ENCODE results near the gene KSR2.
"Not testable (repeated sequence)": the region's sequence is repeated elsewhere in the genome, so short reads cannot be mapped to it uniquely, and the experiment has no call there.

The KSR2 gene

DNA sequence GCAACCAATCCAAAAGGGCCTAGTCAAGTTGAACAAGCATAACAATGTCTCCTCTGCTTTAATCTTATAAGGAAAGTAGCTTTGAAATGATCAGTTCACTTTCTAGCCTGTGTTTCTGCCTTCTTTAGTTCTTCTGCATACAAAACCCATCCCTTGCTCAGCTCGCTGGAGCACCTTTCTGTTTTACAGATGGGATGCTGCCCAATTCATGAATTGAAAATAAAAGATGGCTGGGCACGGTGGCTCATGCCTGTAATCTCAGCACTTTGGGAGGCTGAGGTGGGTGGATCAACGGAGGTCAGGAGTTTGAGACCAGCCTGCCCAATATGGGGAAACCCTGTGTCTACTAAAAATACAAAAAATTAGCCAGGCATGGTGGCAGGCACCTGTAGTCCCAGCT lies 43.2 kb upstream of the KSR2 start:
- no peak for DNase-seq (ENCODE audit: low spot score)
- in situ Hi-C loops (cut with MboI; ENCODE audit: low pct_unique_long_range_greater_than_20kb, low sequenced_read_pairs, unreplicated experiment) = no loop called here
- TF ChIP-seq, protein P1, sequence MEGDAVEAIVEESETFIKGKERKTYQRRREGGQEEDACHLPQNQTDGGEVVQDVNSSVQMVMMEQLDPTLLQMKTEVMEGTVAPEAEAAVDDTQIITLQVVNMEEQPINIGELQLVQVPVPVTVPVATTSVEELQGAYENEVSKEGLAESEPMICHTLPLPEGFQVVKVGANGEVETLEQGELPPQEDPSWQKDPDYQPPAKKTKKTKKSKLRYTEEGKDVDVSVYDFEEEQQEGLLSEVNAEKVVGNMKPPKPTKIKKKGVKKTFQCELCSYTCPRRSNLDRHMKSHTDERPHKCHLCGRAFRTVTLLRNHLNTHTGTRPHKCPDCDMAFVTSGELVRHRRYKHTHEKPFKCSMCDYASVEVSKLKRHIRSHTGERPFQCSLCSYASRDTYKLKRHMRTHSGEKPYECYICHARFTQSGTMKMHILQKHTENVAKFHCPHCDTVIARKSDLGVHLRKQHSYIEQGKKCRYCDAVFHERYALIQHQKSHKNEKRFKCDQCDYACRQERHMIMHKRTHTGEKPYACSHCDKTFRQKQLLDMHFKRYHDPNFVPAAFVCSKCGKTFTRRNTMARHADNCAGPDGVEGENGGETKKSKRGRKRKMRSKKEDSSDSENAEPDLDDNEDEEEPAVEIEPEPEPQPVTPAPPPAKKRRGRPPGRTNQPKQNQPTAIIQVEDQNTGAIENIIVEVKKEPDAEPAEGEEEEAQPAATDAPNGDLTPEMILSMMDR (IDR thresholded peaks at IDR 0.05; ENCODE audit: extremely low read depth, insufficient read depth, missing control alignments) = no peak

DNA sequence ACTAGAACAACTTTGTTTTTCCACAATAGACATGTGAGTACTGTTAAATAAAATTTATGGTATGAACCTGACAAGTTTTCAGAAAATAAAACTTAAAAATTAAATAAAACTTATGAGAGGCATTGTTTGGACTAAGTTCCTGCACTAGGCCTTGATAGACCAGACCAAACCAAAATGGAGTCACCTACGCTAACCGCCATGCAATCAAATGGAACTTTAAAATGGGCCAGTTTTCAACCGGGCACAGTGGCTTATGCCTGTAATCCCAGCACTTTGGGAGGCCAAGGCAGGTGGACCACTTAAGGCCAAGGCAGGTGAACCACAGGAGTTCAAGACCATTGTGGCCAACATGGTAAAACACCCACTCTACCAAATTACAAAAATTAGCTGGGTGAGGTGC lies 42.6 kb upstream of the KSR2 start:
- DNase-seq (ENCODE audit: low spot score) = no peak
- TF ChIP-seq, protein P1 (IDR thresholded peaks at IDR 0.05; ENCODE audit: extremely low read depth, insufficient read depth, missing control alignments) = no peak
- in situ Hi-C loops (cut with MboI; ENCODE audit: low pct_unique_long_range_greater_than_20kb, low sequenced_read_pairs, unreplicated experiment) = no loop called here

DNA sequence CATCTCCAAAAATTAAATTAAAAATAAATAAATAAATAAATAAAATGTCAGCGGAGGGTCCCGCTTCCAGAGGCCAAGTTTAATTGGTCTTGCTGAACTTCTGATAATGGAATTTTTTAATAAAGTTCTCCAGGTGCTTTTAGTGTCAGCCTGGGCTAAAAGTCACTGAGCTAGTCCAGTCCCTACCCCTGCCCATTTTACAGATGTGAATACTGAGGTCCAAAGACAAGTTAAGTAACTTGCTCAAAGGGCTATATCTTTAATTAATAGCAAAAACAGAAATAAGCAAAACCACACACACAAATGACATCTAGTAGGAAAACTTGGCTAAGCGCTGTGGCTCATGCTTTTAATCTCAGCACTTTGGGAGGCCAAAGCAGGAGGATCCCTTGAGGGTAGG lies 42.1 kb upstream of the KSR2 start:
- DNase-seq (ENCODE audit: low spot score) = no peak
- TF ChIP-seq, protein P1 (IDR thresholded peaks at IDR 0.05; ENCODE audit: extremely low read depth, insufficient read depth, missing control alignments) = no peak
- in situ Hi-C loops (cut with MboI; ENCODE audit: low pct_unique_long_range_greater_than_20kb, low sequenced_read_pairs, unreplicated experiment) = no loop called here

DNA sequence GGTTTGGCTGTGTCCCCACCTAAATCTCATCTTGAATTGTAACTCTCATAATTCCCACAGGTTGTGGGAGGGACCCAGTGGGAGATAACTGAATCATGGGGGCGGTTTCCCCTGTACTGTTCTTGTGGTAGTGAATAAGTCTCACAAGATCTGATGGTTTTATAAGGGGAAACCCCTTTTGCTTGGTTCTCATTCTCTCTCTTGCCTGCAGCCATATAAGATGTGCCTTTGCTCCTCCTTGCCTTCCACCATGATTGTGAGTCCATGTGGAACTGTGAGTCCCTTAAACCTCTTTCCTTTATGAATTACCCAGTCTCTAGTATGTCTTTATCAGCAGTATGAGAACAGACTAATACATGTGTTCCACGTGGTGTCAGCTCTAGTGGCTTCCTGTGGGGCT lies 31.0 kb upstream of the KSR2 start:
- in situ Hi-C loops (cut with MboI; ENCODE audit: low pct_unique_long_range_greater_than_20kb, low sequenced_read_pairs, unreplicated experiment); DNase-seq (ENCODE audit: low spot score): not testable (repeated sequence)

DNA sequence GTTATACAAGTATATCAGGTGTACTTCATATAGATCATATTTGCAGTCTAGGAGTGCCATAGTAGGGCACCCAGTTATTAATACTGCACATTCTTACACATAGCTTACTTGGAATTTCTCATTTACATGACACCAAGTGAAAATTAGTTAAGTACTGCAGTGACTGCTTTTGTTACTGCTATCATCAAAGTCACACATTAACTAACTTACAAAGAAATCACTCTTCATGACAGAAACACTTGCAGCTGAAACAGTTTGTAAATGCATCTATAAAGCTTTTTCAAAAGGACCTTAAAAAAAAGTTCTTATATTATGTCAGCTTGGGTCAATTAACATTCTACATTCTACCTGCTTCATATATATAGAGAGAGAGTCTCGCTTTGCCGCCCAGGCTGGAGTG lies 29.9 kb upstream of the KSR2 start:
- in situ Hi-C loops (cut with MboI; ENCODE audit: low pct_unique_long_range_greater_than_20kb, low sequenced_read_pairs, unreplicated experiment) = no loop called here
- DNase-seq (ENCODE audit: low spot score) = no peak
- TF ChIP-seq, protein P1 (IDR thresholded peaks at IDR 0.05; ENCODE audit: extremely low read depth, insufficient read depth, missing control alignments) = no peak

DNA sequence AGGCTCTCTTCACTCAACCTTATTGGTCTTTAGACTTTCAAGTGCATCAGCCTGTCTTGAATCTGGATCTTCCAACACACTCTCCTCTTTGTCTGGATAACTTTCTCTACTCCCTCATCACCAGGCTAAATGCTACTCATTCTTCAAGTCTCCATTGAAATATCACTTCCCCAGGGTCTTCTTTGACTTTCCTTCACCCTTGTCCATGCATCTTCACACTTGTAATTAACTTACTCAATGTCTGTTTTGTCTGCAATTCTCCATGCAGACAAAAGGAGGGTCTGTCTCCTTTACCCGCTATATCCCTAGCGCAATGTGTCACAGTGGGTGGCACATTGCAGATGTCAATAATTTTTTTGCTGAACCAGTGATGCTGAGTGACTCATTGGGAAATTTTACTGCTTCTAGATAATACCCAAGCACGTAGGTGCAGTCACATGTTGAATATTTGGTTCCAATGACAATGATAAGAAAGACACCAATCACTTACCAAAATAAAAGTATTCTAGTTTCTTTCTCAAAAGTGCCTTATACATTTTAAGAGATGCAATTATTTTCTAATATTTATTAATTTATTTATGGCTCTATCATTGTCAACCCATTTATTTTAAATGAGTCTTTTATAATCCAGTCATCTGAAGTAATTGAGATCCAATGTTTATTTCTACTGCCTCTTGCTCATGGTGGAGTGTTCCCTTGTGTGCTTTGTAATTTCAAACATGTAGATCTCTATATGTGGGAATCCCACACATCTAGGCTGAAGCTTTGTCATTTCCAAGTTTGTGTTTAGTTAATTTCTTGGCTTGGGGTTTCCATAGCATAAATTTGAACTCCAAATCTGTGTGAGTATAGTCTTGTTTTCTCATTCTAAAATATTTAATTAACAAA lies 26.0 kb upstream of the KSR2 start:
- TF ChIP-seq, protein P1 (IDR thresholded peaks at IDR 0.05; ENCODE audit: extremely low read depth, insufficient read depth, missing control alignments) = no peak
- in situ Hi-C loops (cut with MboI; ENCODE audit: low pct_unique_long_range_greater_than_20kb, low sequenced_read_pairs, unreplicated experiment) = no loop called here

DNA sequence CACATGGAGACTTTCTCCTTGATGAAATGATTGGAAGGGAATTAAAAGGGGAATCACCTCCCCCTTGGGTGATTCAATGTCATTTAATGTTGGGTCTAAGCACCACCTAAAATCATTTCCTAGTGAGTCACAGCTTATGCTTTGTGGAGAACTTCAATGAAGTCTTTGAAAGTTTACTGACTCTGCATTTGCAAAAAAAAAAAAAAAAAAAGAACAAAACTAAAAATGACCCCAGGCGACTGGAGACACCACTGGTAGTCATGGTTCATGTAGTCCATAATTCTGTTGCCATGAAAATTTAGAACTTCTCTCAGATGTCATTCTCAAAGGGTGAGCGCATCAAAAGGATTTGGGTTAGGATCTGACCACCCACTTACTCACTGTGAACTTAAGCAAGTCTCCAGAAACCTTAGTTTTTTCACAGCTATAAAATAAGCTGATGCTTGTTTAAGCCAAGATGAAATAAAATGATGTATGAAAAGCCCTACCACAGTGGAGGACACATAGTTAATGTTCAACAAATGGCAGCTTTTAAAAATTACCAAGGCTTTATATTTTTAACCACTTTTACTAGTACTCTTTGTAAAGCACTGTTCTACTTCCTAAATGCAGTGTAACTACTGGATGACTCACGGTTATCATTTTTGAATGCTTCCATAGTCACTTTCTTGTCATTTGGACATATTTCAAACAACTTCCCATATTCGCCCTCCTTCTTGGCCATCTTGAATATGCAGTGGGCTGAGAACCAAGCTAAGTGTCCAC lies 18.1 kb upstream of the KSR2 start:
- in situ Hi-C loops (cut with MboI; ENCODE audit: low pct_unique_long_range_greater_than_20kb, low sequenced_read_pairs, unreplicated experiment) = no loop called here
- TF ChIP-seq, protein P1 (IDR thresholded peaks at IDR 0.05; ENCODE audit: extremely low read depth, insufficient read depth, missing control alignments) = no peak
- no peak for DNase-seq (ENCODE audit: low spot score)

More for the DNA sequence above, 26.0 kb upstream of the KSR2 start:
- DNase-seq (ENCODE audit: low spot score) = no peak
